Upper lobe of left lung (tissue), 6 donors: Measurements from ENCODE around the gene CNN2. TPM values are rescaled to one million over a fixed set of nuclear protein-coding genes. Genes with fewer than 3 reads are reported as not detected.

ENCODE experiments used
- ATAC-seq, 2 donors: fragments of 200-7000 bp; cut with Tn5 transposase; one replicate each; pipeline ENCODE4 v1.9.1; 2022; ENCODE audit warnings: mild to moderate bottlenecking in 2 of 2, moderate library complexity in 2 of 2; ENCODE audit not compliant: low FRiP score in 2 of 2
- DNase-seq, 2 donors: peaks; one replicate each; pipeline ENCODE4 v3.0.0-alpha.2; 2019 to 2020
- H3K27ac ChIP-seq, 4 donors: fragments of 200-600 bp; sonication (generic); one replicate each; pipeline ENCODE4 v1.5.1; 2016 to 2019
- H3K27me3 ChIP-seq, 4 donors: fragments of 200-600 bp; sonication (generic); one replicate each; pipeline ENCODE4 v1.5.1; 2017 to 2019
- H3K36me3 ChIP-seq, 4 donors: fragments of 200-600 bp; sonication (generic); one replicate each; pipeline ENCODE4 v1.5.1; 2016 to 2019
- H3K4me1 ChIP-seq, 4 donors: fragments of 200-600 bp; sonication (generic); one replicate each; pipeline ENCODE4 v1.5.1; 2018 to 2019
- H3K4me3 ChIP-seq, 4 donors: fragments of 200-600 bp; sonication (generic); one replicate each; pipeline ENCODE4 v1.5.1; 2017 to 2019; ENCODE audit warnings: mild to moderate bottlenecking in 2 of 4, moderate library complexity in 1 of 4
- H3K9me3 ChIP-seq, 4 donors: fragments of 200-600 bp; sonication (generic); one replicate each; pipeline ENCODE4 v1.5.1; 2018 to 2019
- EP300 ChIP-seq, 4 donors: sonication (generic); formaldehyde crosslinking; IDR thresholded peaks; one replicate each; pipeline ENCODE4 v1.5.1; 2017; ENCODE audit warnings: antibody characterized with exemption in 4 of 4, control low read depth in 2 of 4
- POLR2A ChIP-seq, 4 donors: fragments of 450-650 bp; IDR thresholded peaks; one replicate each; pipeline ENCODE4 v1.5.1; 2016 to 2017; ENCODE audit warnings: antibody characterized with exemption in 4 of 4, mild to moderate bottlenecking in 2 of 4
- POLR2AphosphoS5 ChIP-seq, 2 donors: sonication (generic); formaldehyde crosslinking; IDR thresholded peaks; one replicate each; pipeline ENCODE4 v1.5.1; 2017; ENCODE audit warnings: antibody characterized with exemption in 2 of 2
- WGBS, 2 donors: methylation state at CpG; one replicate each; pipeline ENCODE4 v1.1.5; 2017 to 2018; 5-methylcytosine and 5-hydroxymethylcytosine counted together
- total RNA-seq, 6 donors: library from RNA; depleted of rRNA in 4 of 6; stranded (reverse); fragments of >200 nt in 4 of 6; gene quantifications; one replicate each; pipeline versions ENCODE4 v1.1.0 to v1.2.1, GENCODE V29; 2016 to 2021
- TF ChIP-seq, protein P1 (sequence below), 6 experiments: fragments of 450-650 bp in 4 of 6; fragments of 200-600 bp in 2 of 6; sonication (generic) in 2 of 6; IDR thresholded peaks; one replicate each; pipeline ENCODE4 v1.5.1; 2016 to 2019; ENCODE audit warnings: antibody characterized with exemption in 6 of 6
- donor health status: DM: no; HTN: no; CAD: no; lungs with moderate emphysema.
- donor health status: DM: no; HTN: yes; CAD: no; lungs with severe emphysema.

CNN2 gene
- total RNA-seq, 6 donors from 2014 or later: 98.1 to 262 (median 164) TPM

DNA sequence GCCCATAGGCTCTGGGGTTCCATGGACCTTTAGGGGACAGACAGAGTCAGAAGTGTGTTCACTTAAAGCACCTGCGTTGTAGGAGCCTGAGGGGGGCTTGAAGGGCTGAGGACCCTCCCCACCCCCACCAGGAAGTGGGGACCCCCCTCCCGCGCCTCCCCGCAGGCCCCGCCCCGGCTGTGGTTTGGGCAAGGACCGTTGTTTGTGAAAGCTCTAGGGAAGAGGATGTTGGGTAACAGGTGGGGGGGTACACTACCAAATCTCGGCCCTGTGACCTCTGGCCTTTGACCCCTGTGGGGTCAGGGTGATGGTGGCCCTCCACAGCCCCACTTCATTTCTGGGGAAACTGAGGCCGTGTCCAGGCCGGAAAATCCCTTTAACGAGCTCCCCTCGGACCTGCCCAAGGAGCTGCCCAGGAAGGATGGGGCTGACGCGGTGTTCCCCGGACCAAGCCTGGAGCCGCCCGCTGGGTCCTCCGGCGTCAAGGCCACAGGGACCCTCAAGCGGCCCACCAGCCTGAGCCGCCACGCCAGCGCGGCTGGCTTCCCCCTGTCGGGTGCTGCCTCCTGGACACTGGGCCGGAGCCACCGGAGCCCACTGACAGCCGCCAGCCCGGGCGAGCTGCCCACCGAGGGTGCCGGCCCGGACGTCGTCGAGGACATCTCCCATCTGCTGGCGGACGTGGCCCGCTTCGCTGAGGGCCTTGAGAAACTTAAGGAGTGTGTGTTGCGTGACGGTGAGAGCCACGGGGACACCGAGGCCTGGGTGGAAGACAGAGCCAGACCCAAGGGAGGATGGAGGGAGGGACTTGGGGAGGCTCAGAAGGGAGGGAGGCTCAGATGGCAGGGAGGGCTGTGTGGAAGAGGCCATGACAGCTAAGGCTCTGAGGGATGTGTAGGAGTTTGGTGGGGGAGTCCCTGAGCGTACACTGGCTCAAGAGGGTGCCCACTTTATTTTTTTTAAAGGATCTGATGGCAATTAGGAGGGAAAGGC lies 41.9 kb downstream of the CNN2 start:
- Histone ChIP-seq H3K4me1 (peaks cover 64 to 100% (median 72%) of the 10 kb centered on the region in 4 donors), H3K4me3 (peak overlapping the region; percentile 48 to 75 (median 62)), H3K36me3 (peaks cover 0 to 16% (median 7%) of the 10 kb centered on the region in 4 donors), H3K27me3 (peaks cover 0 to 9% (median 0%) of the 10 kb centered on the region in 4 donors), H3K9me3 (no peaks in the 10 kb centered on the region), H3K27ac (peak overlapping the region; percentile 80 to 96 (median 90))
- ATAC-seq (peak in 1 of 2 donors; percentile 42), DNase-seq (peak; percentile 64 to 91)
- TF ChIP-seq EP300 (IDR thresholded peaks at IDR 0.05) (no peak), POLR2AphosphoS5 (IDR thresholded peaks at IDR 0.05) (peak in 1 of 2 donors; percentile 31)
- WGBS, 2 donors: 35 to 49% methylated on average over 25 to 41 of the region's 45 CpGs

DNA sequence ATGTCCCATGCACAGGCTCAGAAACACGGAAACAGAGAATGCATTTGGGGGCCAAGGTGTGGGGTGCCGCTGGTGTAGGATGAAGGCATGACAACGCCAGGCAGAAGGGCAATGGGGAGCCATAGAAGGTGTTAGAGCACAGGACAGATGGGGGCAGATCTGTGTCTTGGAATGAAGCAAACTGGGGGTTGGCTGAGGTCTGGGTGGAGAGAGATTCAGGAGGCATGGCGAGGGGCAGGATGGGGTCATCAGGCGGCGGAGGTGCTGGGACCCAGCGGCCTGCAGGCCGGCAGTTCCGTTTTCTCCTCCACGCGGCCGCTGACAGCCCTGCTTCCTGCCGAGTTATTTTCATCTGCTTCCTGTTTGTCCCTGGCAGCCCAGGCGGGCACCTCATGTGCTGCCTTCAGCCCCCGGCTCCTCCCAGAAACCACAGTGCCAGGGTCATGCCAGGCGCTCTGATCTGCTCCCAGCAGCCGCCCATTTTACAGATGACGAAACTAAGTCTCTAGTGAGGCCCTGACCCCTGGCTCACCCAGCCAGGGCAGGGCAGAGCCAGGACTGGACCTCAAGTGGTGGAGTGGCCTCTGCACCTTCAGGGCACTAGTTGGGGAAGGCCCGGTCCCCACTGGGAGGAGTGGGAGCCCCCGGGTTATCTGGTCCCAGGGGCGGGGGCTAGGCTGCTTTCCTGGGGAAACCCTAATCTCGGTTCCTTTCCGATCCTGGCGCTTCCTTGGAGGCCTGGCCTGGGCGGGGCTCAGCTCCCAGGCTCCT lies 42.8 kb downstream of the CNN2 start:
- peak in 2 of 4 donors; percentile 27 to 50 for TF ChIP-seq EP300 (IDR thresholded peaks at IDR 0.05)
- peak in 1 of 4 donors; percentile 10 for TF ChIP-seq POLR2A (IDR thresholded peaks at IDR 0.05)
- TF ChIP-seq, protein P1, sequence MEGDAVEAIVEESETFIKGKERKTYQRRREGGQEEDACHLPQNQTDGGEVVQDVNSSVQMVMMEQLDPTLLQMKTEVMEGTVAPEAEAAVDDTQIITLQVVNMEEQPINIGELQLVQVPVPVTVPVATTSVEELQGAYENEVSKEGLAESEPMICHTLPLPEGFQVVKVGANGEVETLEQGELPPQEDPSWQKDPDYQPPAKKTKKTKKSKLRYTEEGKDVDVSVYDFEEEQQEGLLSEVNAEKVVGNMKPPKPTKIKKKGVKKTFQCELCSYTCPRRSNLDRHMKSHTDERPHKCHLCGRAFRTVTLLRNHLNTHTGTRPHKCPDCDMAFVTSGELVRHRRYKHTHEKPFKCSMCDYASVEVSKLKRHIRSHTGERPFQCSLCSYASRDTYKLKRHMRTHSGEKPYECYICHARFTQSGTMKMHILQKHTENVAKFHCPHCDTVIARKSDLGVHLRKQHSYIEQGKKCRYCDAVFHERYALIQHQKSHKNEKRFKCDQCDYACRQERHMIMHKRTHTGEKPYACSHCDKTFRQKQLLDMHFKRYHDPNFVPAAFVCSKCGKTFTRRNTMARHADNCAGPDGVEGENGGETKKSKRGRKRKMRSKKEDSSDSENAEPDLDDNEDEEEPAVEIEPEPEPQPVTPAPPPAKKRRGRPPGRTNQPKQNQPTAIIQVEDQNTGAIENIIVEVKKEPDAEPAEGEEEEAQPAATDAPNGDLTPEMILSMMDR (IDR thresholded peaks at IDR 0.05): peak in 2 of 6 experiments; percentile 29 to 48
- TF ChIP-seq POLR2AphosphoS5 (IDR thresholded peaks at IDR 0.05): peak; percentile 69 to 77
- H3K36me3 ChIP-seq: peaks cover 0 to 25% (median 14%) of the 10 kb centered on the region in 4 donors
- peaks cover 69 to 100% (median 73%) of the 10 kb centered on the region in 4 donors for H3K4me1 ChIP-seq
- H3K4me3 ChIP-seq: peak overlapping the region; percentile 48 to 75 (median 62)
- peak; percentile 79 to 91 for DNase-seq
- 43 to 44% methylated on average over 20 to 25 of the region's 25 CpGs for WGBS, 2 donors
- no peaks in the 10 kb centered on the region for H3K9me3 ChIP-seq
- peaks cover 0 to 9% (median 0%) of the 10 kb centered on the region in 4 donors for H3K27me3 ChIP-seq
- peak overlapping the region; percentile 80 to 96 (median 90) for H3K27ac ChIP-seq
- peak; percentile 42 to 70 for ATAC-seq

DNA sequence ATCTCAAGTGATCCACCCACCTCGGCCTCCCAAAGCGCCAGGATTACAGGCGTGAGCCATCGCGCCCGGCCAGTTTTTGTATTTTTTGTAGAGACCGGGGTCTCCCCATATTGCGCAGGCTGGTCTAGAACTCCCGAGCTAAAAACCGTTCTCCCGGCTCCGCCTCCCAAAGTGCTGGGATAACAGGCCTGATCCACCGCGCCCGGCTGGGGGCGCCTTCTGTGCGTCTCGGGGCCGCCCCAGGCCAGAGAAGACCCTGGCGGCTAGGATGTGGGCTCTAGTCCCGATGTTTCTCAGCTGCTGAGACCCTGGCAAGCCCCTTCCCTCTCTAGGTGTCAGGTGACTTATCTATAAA lies 44.1 kb downstream of the CNN2 start:
- ATAC-seq: no peak
- 64 to 86% methylated on average over 19 of the region's 21 CpGs for WGBS, 2 donors

GRCh38 chr19:1070931-1071791 lies 44.8 kb downstream of the CNN2 start:
- H3K4me1 ChIP-seq: peaks cover 69 to 99% (median 71%) of the 10 kb centered on the region in 4 donors
- no peaks in the 10 kb centered on the region for H3K9me3 ChIP-seq
- no peak for TF ChIP-seq POLR2A (IDR thresholded peaks at IDR 0.05)
- TF ChIP-seq, protein P1 (IDR thresholded peaks at IDR 0.05): no peak
- H3K4me3 ChIP-seq: no peak overlapping the region
- peak in 1 of 2 donors; percentile 87 for DNase-seq
- WGBS, 2 donors: 55 to 59% methylated on average over 33 to 83 of the region's 99 CpGs
- H3K27ac ChIP-seq: peak overlapping the region in 2 of 4 donors; percentile 21 to 91
- peaks cover 0 to 25% (median 14%) of the 10 kb centered on the region in 4 donors for H3K36me3 ChIP-seq
- no peak for ATAC-seq
- H3K27me3 ChIP-seq: peaks cover 0 to 9% (median 0%) of the 10 kb centered on the region in 4 donors

More for the DNA sequence above, 44.1 kb downstream of the CNN2 start:
- TF ChIP-seq EP300 (IDR thresholded peaks at IDR 0.05) (no peak), POLR2AphosphoS5 (IDR thresholded peaks at IDR 0.05) (no peak), POLR2A (IDR thresholded peaks at IDR 0.05) (no peak)
- TF ChIP-seq, protein P1 (IDR thresholded peaks at IDR 0.05): no peak
- peaks cover 69 to 99% (median 73%) of the 10 kb centered on the region in 4 donors for H3K4me1 ChIP-seq
- peaks cover 0 to 9% (median 0%) of the 10 kb centered on the region in 4 donors for H3K27me3 ChIP-seq
- H3K4me3 ChIP-seq: no peak overlapping the region
- no peaks in the 10 kb centered on the region for H3K9me3 ChIP-seq
- peak in 1 of 2 donors; percentile 69 for DNase-seq
- peaks cover 0 to 25% (median 14%) of the 10 kb centered on the region in 4 donors for H3K36me3 ChIP-seq
- H3K27ac ChIP-seq: peak overlapping the region in 2 of 4 donors; percentile 21 to 91
